Measurements from ENCODE around the gene NUDT1.

DNA sequence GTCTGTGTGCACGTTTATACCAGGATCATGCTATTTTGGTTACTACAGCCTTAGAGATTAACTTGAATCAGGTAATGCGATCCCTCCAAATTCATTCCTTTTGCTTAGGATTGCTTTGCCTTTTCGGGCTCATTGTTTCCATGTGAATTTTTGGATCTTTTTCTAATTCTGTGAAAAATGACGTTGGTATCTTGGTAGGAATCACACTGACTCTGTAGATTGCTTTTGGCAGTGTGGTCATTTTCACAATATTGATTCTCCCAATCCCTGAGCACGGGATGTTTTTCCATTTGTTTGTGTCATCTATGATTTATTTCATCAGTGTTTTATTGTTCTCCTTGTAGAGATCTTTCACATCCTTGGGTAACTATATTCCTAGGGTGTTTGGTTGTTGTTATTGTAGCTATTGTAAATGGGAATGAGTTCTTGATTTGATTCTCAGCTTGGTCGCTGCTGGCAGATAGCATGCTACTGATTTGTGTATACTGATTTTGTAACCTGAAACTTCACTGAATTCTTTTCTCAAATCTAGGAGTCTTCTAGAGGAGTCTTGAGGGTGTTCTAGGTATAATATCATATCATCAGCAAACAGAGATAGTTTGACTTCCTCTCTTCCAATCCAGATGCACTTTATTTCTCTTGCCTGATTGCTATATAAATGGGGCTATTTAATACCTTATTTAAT is 54.1 kb downstream of the NUDT1 start:
- TF ChIP-seq, protein P1, sequence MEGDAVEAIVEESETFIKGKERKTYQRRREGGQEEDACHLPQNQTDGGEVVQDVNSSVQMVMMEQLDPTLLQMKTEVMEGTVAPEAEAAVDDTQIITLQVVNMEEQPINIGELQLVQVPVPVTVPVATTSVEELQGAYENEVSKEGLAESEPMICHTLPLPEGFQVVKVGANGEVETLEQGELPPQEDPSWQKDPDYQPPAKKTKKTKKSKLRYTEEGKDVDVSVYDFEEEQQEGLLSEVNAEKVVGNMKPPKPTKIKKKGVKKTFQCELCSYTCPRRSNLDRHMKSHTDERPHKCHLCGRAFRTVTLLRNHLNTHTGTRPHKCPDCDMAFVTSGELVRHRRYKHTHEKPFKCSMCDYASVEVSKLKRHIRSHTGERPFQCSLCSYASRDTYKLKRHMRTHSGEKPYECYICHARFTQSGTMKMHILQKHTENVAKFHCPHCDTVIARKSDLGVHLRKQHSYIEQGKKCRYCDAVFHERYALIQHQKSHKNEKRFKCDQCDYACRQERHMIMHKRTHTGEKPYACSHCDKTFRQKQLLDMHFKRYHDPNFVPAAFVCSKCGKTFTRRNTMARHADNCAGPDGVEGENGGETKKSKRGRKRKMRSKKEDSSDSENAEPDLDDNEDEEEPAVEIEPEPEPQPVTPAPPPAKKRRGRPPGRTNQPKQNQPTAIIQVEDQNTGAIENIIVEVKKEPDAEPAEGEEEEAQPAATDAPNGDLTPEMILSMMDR (conservative IDR thresholded peaks at IDR 0.05; ENCODE audit: low read depth in 2 of 2) = no peak
- TF ChIP-seq EZH2phosphoT487 (IDR thresholded peaks at IDR 0.05; ENCODE audit: unreplicated experiment) (no peak), EZH2 (IDR thresholded peaks at IDR 0.05; ENCODE audit: low read depth, unreplicated experiment) (no peak)
- TF ChIP-seq, protein P2, sequence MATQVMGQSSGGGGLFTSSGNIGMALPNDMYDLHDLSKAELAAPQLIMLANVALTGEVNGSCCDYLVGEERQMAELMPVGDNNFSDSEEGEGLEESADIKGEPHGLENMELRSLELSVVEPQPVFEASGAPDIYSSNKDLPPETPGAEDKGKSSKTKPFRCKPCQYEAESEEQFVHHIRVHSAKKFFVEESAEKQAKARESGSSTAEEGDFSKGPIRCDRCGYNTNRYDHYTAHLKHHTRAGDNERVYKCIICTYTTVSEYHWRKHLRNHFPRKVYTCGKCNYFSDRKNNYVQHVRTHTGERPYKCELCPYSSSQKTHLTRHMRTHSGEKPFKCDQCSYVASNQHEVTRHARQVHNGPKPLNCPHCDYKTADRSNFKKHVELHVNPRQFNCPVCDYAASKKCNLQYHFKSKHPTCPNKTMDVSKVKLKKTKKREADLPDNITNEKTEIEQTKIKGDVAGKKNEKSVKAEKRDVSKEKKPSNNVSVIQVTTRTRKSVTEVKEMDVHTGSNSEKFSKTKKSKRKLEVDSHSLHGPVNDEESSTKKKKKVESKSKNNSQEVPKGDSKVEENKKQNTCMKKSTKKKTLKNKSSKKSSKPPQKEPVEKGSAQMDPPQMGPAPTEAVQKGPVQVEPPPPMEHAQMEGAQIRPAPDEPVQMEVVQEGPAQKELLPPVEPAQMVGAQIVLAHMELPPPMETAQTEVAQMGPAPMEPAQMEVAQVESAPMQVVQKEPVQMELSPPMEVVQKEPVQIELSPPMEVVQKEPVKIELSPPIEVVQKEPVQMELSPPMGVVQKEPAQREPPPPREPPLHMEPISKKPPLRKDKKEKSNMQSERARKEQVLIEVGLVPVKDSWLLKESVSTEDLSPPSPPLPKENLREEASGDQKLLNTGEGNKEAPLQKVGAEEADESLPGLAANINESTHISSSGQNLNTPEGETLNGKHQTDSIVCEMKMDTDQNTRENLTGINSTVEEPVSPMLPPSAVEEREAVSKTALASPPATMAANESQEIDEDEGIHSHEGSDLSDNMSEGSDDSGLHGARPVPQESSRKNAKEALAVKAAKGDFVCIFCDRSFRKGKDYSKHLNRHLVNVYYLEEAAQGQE (IDR thresholded peaks at IDR 0.05; ENCODE audit: unreplicated experiment) = no peak

Measured in GM23338 (cell line).